Adrenal gland (tissue), 12 donors: ENCODE measurements around the gene FAM161A. TPM values are rescaled to one million over a fixed set of nuclear protein-coding genes. Genes with fewer than 3 reads are reported as not detected.
"Not testable (repeated sequence)": the region's sequence is repeated elsewhere in the genome, so short reads cannot be mapped to it uniquely, and the experiment has no call there.

Source experiments
- DNase-seq, 7 donors: peaks; one replicate each; pipeline ENCODE4 v3.0.0-alpha.2; 2019 to 2020
- H3K27ac ChIP-seq, 5 donors: fragments of 200-600 bp; sonication (generic) in 4 of 5; 1 replicate in 3 of 5; 2 replicates in 2 of 5; pipeline versions ENCODE4 v1.5.1 to v1.8.0; 2016 to 2020; ENCODE audit warnings: mild to moderate bottlenecking in 1 of 5
- H3K27me3 ChIP-seq: fragments of 200-600 bp; 2 replicates; pipeline ENCODE4 v1.8.0; 2021
- H3K36me3 ChIP-seq, 2 donors: fragments of 200-600 bp; replicated peaks in 1 of 2; 1 replicate in 1 of 2; 2 replicates in 1 of 2; pipeline versions ENCODE4 v1.5.1 to v1.8.0; 2018 to 2022
- H3K4me1 ChIP-seq, 2 donors: fragments of 200-600 bp; replicated peaks in 1 of 2; 1 replicate in 1 of 2; 2 replicates in 1 of 2; pipeline versions ENCODE4 v1.5.1 to v1.8.0; 2018 to 2021
- H3K4me3 ChIP-seq, 4 donors: fragments of 200-600 bp; sonication (generic) in 3 of 4; one replicate each; pipeline ENCODE4 v1.5.1; 2016 to 2018
- H3K9me3 ChIP-seq, 3 donors: fragments of 200-600 bp; sonication (generic) in 1 of 3; replicated peaks in 1 of 3; 1 replicate in 2 of 3; 2 replicates in 1 of 3; pipeline versions ENCODE4 v1.5.1 to v1.8.0; 2016 to 2021
- POLR2A ChIP-seq, 2 donors: fragments of 450-650 bp; IDR thresholded peaks; one replicate each; pipeline ENCODE4 v1.6.1; 2017; ENCODE audit warnings: antibody characterized with exemption in 2 of 2, mild to moderate bottlenecking in 2 of 2, moderate library complexity in 1 of 2
- WGBS, 4 donors: extraction: QIAGEN DNeasy Blood & Tissue Kit in 2 of 4; methylation state at CpG; one replicate each; pipeline versions ENCODE4 v1.1.5 to v1.1.7; 2013 to 2017; 5-methylcytosine and 5-hydroxymethylcytosine counted together
- intact Hi-C, 2 donors: fragments of 100-400 bp; cut with DNase I; formaldehyde crosslinking; loops; one replicate each; pipeline versions ENCODE4 v1.14.1 to v1.15.0; 2022 to 2023
- polyA plus RNA-seq, 3 donors: library from polyadenylated mRNA; stranded (reverse); fragments of 200-250 nt in 2 of 3; fragments of 350-450 nt in 1 of 3; fragmentation: Illumina TruSeq in 1 of 3; extraction: RNeasy Lipid Tissue Mini Kit (QIAGEN cat#74804) in 1 of 3; gene quantifications; one replicate each; pipeline ENCODE4 v1.2.3, GENCODE V29; 2013 to 2014
- total RNA-seq, 9 donors: library from RNA; depleted of rRNA in 4 of 9; stranded (reverse); fragments of >200 nt in 4 of 9; fragments of 120-200 nt in 1 of 9; fragmentation: NEBNext Ultra II Directional in 1 of 9; extraction: Animal tissue kit (Norgen Biotek cat#: 25700) in 1 of 9; gene quantifications; one replicate each; pipeline versions ENCODE4 v1.1.0 to v1.2.4, GENCODE V29; 2013 to 2023
- TF ChIP-seq, protein P1 (sequence below), 6 experiments: fragments of 450-650 bp in 4 of 6; fragments of 200-600 bp in 2 of 6; sonication (generic) in 1 of 6; IDR thresholded peaks; 1 replicate in 5 of 6; 2 replicates in 1 of 6; pipeline versions ENCODE4 v1.5.1 to v1.8.0; 2016 to 2021; ENCODE audit warnings: antibody characterized with exemption in 6 of 6, mild to moderate bottlenecking in 2 of 6, moderate library complexity in 1 of 6
- donor health status: healthy with polysubstance abuse.
- donor health status: Bipolar disorder and iron deficiency.
- donor health status: DM: yes; HTN: yes; CAD: no.
- donor health status: DM: no; HTN: no; CAD: no.
- donor health status: DM: no; HTN: no; CAD: no.
- donor health status: DM: yes; HTN: yes; CAD: no.

FAM161A gene
- total and polyA plus RNA-seq, 12 donors = 0.87 to 4.7 (median 1.7) TPM

DNA sequence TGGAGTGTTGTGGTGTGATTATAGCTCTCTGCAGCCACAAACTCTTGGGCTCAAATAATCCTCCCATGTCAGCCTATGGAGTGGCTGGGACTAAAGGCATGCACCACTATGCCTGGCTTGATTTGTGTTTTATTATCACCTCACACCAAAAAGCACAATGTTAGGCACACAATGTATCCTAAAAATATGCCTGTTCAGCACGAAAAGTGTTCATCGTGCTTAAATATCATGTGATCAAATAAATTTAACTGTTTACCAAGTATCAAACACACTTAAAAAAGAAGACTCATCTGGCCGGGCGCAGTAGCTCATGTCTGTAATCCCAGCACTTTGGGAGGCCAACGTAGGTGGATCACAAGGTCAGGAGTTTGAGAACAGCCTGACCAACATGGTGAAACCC is 29.0 kb upstream of the FAM161A start:
- 77 to 87% (median 82%) methylated on average over 5 of the region's 5 CpGs for WGBS, 4 donors
- no peaks in the 10 kb centered on the region for H3K9me3 ChIP-seq
- no peaks in the 10 kb centered on the region for H3K27me3 ChIP-seq
- peaks cover 18 to 21% of the 10 kb centered on the region in 2 donors for H3K4me1 ChIP-seq
- TF ChIP-seq, protein P1, sequence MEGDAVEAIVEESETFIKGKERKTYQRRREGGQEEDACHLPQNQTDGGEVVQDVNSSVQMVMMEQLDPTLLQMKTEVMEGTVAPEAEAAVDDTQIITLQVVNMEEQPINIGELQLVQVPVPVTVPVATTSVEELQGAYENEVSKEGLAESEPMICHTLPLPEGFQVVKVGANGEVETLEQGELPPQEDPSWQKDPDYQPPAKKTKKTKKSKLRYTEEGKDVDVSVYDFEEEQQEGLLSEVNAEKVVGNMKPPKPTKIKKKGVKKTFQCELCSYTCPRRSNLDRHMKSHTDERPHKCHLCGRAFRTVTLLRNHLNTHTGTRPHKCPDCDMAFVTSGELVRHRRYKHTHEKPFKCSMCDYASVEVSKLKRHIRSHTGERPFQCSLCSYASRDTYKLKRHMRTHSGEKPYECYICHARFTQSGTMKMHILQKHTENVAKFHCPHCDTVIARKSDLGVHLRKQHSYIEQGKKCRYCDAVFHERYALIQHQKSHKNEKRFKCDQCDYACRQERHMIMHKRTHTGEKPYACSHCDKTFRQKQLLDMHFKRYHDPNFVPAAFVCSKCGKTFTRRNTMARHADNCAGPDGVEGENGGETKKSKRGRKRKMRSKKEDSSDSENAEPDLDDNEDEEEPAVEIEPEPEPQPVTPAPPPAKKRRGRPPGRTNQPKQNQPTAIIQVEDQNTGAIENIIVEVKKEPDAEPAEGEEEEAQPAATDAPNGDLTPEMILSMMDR (IDR thresholded peaks at IDR 0.05) = no peak
- TF ChIP-seq POLR2A (IDR thresholded peaks at IDR 0.05) = no peak
- intact Hi-C loops = no loop called here
- H3K4me3 ChIP-seq = no peak overlapping the region
- no peak overlapping the region for H3K27ac ChIP-seq
- DNase-seq = no peak
- H3K36me3 ChIP-seq = peaks cover 0 to 70% of the 10 kb centered on the region in 2 donors

DNA sequence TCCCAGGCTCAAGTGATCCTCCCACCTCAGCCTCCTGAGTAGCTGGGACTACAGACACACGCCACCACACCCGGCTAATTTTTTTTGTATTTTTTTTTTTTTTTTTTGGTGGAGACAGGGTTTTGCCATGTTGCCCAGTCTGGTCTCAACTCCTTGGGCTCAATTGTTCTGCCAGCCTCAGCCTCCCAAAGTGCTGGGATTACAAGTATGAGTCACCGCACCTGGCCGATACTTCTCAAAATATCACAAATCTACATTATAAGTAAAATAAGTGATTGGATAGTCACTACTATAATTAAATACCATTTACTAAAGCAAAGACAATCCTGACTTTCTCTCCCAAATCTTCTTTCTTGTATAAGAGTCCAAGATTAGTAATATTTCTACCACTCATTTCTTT is 25.5 kb upstream of the FAM161A start:
- intact Hi-C loops, H3K4me3 ChIP-seq, H3K27ac ChIP-seq, H3K27me3 ChIP-seq, DNase-seq, H3K9me3 ChIP-seq, H3K4me1 ChIP-seq: not testable (repeated sequence)
- WGBS, 4 donors = 92 to 97% (median 96%) methylated on average over 4 of the region's 4 CpGs
- H3K36me3 ChIP-seq = peaks cover 0 to 95% of the 10 kb centered on the region in 2 donors

DNA sequence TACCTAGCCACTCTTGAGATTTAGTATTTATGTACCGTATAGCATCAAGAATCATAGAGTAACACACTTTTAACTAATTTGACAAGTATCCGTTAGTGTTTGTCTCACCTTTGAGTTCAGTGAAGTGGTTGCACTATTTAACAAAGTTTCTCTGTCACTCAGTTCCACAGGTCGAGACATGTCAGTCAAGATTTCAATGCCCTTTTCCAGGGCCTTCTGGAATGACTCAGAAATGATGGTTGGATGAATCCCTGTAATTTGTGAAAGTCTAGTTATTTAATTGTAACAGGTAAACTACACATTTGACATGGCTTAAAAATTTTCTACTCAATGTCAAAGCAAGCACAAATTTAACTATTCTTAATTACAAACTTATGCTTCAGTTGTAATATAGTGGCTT is 24.9 kb upstream of the FAM161A start:
- intact Hi-C loops = no loop called here
- Histone ChIP-seq H3K36me3 (peaks cover 0 to 94% of the 10 kb centered on the region in 2 donors), H3K4me1 (no peaks in the 10 kb centered on the region), H3K4me3 (no peak overlapping the region), H3K27ac (no peak overlapping the region), H3K9me3 (no peaks in the 10 kb centered on the region), H3K27me3 (no peaks in the 10 kb centered on the region)
- TF ChIP-seq POLR2A (IDR thresholded peaks at IDR 0.05) = no peak
- TF ChIP-seq, protein P1 (IDR thresholded peaks at IDR 0.05) = no peak
- DNase-seq = no peak
- 91 to 94% (median 92%) methylated on average over 3 of the region's 3 CpGs for WGBS, 4 donors

DNA sequence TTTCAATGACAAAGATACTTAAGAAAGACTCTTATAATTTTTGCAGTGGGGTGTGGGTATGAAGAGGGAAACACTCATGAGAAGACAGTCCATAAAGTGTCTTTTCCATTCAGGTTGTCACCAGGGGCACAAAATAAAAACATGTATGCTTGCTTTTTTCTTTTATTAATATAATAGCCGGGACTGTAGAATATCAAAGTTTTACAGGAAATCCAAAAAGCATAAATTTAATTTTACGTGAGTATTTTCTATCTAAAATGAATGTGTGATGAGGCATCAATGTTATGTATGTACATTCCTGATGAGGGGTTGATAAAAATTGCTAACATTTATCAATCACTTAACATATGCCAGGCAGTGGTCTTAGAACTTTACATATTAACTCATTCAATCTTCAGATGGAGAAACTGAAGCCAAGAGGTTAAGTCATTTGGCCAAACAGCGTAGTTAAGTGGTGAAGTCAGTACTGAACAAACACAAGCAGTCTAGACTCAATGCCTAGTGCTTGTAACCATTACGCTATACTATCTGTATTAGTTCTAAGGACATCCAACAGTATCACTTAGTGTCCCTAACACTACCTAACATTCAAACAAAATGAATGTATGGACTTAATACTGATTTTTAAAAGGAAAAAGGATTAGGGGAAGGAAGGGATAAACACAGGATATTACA is 23.8 kb upstream of the FAM161A start:
- intact Hi-C loops = no loop called here
- H3K4me3 ChIP-seq = no peak overlapping the region
- WGBS, 4 donors = 91 to 95% (median 93%) methylated on average over 4 of the region's 4 CpGs
- no peak overlapping the region for H3K27ac ChIP-seq
- H3K27me3 ChIP-seq = no peaks in the 10 kb centered on the region
- H3K36me3 ChIP-seq = peaks cover 0 to 97% of the 10 kb centered on the region in 2 donors
- no peak for TF ChIP-seq POLR2A (IDR thresholded peaks at IDR 0.05)
- TF ChIP-seq, protein P1 (IDR thresholded peaks at IDR 0.05) = no peak
- no peak for DNase-seq
- no peaks in the 10 kb centered on the region for H3K9me3 ChIP-seq
- H3K4me1 ChIP-seq = no peaks in the 10 kb centered on the region

DNA sequence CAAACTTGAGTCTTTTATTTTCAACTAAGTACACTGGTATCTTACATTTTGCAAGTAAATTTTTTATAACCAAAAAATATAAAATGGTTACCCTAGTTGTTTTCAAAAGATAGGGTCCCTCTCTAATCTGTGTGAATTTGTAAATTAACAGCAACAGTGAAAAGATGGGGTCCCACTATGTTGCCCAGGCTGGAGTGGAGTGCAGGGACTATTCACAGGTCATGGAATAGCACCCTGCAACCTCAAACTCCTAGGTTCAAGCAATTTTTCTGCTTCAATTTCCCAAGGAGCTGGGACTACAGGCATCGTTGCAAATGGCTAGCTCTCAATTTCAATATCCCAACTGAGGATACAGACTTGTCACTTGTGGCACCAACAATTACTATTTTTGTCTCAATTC is 22.5 kb upstream of the FAM161A start:
- Histone ChIP-seq H3K27me3 (no peaks in the 10 kb centered on the region), H3K36me3 (peaks cover 0 to 97% of the 10 kb centered on the region in 2 donors), H3K4me3 (no peak overlapping the region), H3K4me1 (no peaks in the 10 kb centered on the region), H3K9me3 (no peaks in the 10 kb centered on the region), H3K27ac (no peak overlapping the region)
- 96 to 100% (median 99%) methylated on average over 1 of the region's 1 CpG for WGBS, 4 donors
- TF ChIP-seq, protein P1 (IDR thresholded peaks at IDR 0.05) = no peak
- intact Hi-C loops = no loop called here
- DNase-seq = no peak

DNA sequence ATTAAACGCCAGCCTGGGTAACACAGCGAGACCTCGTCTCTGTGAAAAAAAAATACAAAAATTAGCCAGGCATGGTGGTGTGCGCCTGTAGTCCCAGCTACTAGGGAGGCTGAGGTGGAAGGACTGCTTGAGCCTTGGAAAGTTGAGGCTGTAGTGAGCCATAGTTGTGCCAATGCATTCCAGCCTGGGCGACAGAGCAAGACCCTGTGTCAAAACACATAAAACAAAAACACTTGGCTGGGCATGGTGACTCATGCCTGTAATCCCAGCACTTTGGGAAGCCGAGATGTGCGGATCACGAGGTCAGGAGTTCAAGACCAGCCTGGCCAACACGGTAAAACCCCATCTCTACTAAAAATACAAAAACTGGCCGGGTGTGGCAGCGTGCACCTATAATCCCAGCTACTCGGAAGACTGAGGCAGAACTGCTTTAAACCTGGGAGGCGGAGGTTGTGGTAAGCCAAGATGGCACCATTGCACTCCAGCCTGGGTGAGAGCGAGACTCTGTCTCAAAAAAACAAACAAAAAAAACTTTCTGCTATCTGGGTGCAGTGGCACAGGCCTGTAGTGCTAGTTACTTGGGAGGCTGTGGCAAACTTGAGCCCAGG is 12.7 kb upstream of the FAM161A start:
- H3K4me1 ChIP-seq, H3K27ac ChIP-seq, H3K4me3 ChIP-seq, intact Hi-C loops, H3K27me3 ChIP-seq, DNase-seq, H3K9me3 ChIP-seq: not testable (repeated sequence)
- peaks cover 0 to 61% of the 10 kb centered on the region in 2 donors for H3K36me3 ChIP-seq
- 95 to 99% (median 98%) methylated on average over 14 of the region's 14 CpGs for WGBS, 4 donors
